ENCODE measurements around the gene HIPK4.
A peak's percentile ranks its signal among the peaks of the same experiment; 100 is the strongest.
"Not testable (repeated sequence)": the region's sequence is repeated elsewhere in the genome, so short reads cannot be mapped to it uniquely, and the experiment has no call there.

HIPK4 gene, protein sequence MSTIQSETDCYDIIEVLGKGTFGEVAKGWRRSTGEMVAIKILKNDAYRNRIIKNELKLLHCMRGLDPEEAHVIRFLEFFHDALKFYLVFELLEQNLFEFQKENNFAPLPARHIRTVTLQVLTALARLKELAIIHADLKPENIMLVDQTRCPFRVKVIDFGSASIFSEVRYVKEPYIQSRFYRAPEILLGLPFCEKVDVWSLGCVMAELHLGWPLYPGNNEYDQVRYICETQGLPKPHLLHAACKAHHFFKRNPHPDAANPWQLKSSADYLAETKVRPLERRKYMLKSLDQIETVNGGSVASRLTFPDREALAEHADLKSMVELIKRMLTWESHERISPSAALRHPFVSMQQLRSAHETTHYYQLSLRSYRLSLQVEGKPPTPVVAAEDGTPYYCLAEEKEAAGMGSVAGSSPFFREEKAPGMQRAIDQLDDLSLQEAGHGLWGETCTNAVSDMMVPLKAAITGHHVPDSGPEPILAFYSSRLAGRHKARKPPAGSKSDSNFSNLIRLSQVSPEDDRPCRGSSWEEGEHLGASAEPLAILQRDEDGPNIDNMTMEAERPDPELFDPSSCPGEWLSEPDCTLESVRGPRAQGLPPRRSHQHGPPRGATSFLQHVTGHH

DNA sequence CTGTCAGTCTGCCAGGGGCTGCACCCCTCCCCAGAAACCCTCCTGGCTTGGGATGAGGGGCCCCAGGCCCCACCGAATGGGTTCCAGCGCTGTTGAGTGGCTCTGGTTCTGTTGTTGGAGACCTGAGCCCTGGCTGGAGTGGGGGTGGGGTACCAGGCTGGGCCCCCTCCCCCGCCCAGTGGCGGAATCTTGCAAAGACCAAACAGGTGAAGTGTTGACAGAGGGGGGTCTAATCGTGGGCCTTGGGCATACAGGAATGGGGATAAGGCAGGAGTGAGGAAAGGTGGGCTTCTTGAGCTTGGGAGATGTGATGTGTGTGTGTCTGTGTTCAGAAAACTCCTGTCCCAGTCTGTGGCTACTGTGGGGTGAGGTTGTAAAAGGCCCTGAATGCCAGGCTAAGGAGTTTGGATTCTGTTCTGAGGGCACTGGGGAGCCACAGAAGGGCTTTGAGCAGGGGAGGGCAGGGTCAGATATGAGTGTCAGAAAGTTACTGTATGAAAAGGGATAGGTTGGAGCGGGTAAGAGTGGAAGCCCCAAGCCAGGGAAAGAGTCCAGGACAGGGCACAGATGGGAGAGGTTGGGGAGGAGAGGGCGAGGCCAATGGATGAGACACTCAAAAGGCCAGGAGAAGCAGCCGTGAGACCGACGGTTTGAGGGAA, at the start of gene HIPK4:
TSS of gene HIPK4 (minus strand) at position 98 of the 659 bp plus-strand sequence. CDS start 279 bp downstream, outside the sequence.
- DNase-seq (ENCODE audit: extremely low read depth in 1 of 2, low read depth in 1 of 2): no peak

DNA sequence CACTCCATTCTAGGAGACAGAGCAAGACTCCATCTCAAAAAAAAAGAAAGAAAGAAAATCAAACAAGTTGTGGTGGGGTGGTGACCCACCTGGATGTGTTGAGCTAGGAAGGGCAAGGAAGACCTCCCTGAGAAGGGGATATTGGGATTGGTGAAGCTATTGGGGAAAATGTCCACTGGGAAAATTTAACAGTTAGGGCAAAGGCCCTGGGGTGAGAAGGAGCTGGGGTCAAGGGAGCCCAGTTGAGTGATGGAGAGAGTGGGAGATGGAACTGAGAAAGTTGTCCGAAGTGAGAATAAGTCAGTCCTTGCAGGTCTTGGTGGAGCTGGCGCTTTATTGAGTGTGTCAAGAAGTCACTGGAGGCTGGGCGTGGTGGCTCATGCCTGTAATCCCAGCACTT, 48.3 kb upstream of the HIPK4 start:
- DNase-seq (ENCODE audit: extremely low read depth in 1 of 2, low read depth in 1 of 2): no peak

DNA sequence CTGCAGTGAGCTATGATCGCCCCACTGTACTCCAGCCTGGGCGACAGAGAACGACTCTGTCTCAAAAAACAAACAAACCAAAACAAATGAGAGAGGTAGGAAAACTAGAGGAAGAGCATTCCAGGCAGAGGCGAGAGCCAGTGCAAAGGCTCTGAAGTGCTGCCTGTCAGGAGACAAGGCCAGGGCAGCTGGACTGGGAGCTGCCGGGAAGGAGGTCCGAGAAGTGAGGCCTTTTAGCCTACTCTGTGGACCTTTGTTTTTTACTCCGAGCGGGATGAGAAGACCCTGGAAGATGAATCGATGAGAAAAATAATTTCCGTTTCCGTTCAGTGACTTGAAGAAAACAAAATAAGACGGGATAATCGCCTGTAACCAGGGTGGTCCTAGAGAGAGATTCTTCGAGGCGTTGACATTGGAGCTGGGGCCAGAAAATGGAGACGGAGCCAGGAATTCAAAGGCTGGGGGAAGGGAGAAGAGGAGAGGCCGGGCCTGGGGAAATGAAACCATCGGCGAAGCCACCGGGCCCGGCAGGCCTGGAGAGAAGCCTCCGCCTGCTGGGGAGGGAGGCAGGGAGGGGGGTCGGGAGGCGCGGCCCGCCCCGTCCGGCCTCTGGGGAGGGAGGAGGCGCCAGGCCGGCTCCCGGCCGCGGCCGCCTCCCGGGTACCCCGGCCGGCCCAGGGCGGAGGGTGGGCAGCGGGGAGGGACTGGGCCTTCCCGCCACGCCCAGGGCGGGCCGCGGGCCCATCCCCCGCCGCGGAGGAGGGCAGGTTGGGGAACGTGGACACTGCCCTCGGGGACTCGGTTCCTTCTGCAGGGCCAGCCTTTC, 43.6 kb upstream of the HIPK4 start:
- peak in 1 of 2 donors; percentile 32 for DNase-seq (ENCODE audit: extremely low read depth in 1 of 2, low read depth in 1 of 2)

DNA sequence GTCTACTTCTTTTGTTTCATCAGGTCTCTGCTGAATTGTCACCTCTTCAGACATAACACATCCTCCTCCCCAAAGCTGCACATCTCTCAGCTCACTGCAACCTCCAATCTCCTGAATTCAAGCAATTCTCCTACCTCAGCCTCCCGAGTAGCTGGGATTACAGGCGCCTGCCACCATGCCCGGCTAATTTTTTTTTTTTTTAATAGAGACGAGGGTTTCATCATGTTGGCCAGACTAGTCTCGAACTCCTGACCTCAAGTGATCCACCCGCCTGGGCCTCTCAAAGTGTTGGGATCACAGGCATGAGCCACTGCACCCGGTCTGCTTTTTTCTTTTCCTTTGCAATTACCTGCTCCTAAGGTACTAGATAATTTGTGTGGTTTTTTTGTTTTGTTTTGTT, 42.8 kb upstream of the HIPK4 start:
- not testable (repeated sequence) for DNase-seq (ENCODE audit: extremely low read depth in 1 of 2, low read depth in 1 of 2)

DNA sequence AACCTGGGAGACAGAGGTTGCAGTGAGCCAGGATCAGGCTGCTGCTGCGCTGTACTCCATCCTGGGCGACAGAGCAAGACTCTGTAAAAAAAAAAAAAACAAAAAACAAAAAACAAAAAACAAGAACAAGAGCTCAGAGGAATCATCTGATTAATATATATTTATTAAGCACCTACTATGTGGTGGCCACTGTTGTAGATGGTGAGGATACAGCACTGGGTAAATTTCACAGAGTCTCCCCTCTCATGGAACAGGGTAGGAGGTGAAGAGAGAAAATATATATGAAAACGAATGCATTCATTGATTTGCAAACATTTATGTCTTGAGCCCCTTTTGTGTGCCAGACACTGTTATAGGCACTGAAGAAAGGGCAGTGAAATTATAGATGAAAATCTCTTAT, 41.7 kb upstream of the HIPK4 start:
- DNase-seq (ENCODE audit: extremely low read depth in 1 of 2, low read depth in 1 of 2): no peak

DNA sequence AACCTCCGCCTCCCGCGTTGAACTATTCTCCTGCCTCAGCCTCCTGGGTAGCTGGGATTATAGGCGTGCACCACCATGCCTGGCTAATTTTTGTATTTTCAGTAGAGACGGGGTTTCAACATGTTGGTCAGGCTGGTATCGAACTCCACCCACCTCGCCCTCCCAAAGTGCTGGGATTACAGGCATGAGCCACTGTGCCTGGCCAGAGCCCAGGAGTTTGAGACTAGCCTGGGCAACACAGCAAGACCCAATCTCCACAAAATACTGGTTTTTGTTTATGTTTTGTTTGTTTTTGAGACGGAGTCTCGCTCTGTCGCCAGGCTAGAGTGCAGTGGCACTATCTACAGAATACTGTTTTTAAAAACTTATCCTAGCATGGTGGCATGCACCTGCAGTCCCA, 40.3 kb upstream of the HIPK4 start:
- DNase-seq (ENCODE audit: extremely low read depth in 1 of 2, low read depth in 1 of 2): not testable (repeated sequence)

DNA sequence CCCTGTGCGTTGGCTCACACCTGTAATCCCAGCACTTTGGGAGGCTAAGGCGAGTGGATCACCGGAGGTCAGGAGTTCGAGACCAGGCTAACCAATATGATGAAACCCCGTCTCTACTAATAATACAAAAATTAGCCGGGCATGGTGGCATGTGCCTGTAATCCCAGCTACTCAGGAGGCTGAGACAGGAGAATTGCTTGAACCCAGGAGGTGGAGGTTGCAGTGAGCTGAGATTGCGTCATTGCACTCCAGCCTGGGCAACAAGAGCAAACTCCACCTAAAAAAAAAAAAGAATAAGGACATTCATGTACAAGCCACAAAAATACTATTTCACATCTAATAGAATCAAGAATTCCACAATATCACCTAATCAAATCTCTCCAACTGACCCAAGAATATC, 38.2 kb upstream of the HIPK4 start:
- not testable (repeated sequence) for DNase-seq (ENCODE audit: extremely low read depth in 1 of 2, low read depth in 1 of 2)

DNA sequence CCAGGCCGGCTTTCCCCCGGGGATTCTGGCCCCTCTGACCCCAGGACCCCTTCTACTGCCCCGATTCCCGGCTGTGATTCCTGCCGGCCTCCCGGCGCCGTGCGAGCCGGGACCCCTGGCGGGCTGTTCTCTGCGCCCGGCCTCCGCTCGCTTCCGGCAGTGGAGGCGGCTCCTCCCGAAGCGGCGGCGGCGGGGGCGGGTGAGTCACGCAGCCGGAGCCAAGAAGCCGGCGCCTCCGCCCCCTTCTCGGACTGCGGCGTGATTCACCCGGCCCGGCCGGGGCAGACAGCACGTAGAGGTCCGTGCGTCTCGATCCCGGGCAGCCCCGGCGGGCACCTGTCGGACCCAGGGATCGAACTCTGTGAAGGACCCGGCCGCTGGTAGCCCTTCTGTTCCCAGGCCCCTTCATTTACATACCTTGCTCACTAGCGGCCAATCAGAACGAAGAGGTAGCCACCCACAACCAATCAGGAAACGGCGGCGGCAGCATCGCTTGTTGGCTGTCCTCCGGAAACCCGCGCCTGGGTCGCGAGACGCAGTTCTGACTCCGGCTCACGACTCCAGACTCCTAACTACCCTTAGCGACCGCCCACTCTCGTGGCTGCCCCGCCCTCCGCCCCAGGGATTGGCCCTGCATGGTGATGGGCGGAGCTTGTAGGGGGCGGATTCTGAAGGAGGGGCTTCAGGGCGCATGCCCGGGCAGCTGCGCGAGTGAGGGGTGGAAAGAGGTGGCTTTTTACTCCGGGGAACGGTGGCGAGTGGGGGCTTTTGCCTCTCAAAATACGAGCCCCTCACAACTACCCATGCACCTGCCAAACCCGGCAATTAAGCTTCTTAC, 35.7 kb upstream of the HIPK4 start, which contains the start of gene SERTAD1:
TSS of gene SERTAD1 (minus strand) at position 543 of the 838 bp plus-strand sequence. CDS start 2,446 bp downstream, outside the sequence.
- DNase-seq (ENCODE audit: extremely low read depth in 1 of 2, low read depth in 1 of 2): peak; percentile 100

DNA sequence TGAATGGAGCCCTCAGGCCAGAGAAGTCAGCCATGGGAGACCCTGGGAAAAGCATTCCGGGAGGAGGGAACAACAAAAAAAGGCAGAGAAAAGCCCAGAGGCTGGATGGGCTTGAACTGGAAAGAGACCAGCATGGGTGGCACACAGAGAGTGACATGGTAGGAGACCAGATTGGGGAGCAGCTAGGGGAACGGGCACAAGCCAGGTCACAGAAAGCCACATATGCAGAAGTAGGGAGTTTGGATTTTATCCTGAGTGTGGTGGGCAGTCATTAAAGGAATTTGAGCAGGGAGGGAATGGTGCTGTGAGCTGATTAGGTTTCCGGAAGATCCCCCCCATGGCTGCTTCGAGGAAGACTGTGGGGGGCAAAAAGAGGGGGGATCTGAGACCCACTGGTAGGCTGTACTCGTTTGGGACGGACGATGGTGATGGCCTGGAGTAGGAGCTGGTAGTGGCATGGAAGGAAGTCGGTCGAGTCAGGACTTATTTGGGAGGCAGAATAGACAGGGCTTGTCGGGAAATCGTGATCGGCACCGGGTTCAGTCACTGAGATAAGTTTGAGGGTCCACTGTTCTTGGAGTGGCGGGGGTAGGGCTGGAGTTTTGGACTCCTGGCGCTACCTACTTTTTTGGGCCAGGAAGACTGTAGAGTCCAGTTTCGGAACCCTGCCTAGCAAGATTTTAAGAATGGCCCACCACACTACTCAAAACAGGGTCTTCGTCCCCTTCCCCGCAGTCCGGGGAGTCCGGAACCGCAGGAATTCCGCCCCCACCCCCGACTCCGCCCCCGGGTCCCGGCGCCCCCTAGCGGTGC, 34.9 kb upstream of the HIPK4 start:
- DNase-seq (ENCODE audit: extremely low read depth in 1 of 2, low read depth in 1 of 2): no peak

DNA sequence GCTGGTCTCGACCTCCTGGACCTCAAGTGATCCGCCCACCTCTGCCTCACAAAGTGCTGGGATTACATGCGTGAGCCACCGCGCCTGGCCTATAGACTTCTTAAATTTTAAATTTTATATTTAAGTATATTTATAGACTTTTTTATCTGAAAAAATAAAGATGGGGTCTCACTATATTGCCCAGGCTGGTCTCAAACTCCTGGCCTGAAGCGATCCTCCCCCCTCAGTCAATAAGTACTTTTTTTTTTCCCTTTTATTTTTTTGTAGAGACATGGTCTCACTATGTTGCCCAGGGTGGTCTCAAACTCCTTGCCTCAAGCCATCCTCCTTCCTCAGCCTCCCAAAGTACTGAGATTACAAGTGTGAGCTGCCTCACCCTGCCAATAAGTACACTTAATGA, 34.0 kb upstream of the HIPK4 start:
- DNase-seq (ENCODE audit: extremely low read depth in 1 of 2, low read depth in 1 of 2): no peak

DNA sequence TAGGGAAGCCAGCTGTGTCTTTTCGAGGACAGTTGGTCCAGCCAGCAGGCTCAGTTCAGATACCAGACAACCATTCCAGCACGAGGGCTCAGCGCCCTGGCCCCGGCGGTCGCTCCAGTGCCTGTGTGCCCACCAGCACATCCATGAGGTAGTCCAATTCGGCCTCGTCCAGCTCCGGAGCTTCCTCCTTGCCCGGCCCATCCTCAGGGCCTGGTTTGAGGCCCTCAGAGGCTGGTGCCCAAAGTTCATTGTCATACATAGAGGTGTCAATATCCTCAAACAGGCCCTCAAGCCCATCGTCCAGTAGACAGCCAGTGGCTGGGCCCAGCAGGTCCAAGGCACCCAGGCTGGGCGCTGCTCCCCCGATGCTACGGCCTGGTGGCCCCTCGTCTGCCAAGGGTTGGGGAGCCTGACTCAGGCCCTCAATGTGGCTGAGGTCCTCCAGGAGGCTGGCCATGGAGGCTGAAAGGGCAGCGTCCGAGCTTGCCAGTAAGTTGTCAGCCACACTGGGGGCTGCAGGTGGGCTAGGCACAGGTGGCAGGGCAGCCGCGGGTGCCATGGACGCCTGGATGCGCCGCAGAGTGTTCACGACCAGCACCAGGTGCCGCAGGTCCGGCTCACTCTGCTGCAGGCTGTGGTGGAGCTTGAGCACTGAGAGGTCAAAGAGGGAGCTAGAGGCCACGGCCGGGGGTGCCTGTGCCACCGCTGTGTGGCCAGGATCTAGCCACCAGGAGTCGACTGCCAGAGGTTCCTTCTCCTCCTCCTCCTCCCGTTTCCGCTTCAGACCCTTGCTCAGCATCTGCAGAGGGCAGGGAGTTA, 33.0 kb upstream of the HIPK4 start:
- DNase-seq (ENCODE audit: extremely low read depth in 1 of 2, low read depth in 1 of 2): no peak

DNA sequence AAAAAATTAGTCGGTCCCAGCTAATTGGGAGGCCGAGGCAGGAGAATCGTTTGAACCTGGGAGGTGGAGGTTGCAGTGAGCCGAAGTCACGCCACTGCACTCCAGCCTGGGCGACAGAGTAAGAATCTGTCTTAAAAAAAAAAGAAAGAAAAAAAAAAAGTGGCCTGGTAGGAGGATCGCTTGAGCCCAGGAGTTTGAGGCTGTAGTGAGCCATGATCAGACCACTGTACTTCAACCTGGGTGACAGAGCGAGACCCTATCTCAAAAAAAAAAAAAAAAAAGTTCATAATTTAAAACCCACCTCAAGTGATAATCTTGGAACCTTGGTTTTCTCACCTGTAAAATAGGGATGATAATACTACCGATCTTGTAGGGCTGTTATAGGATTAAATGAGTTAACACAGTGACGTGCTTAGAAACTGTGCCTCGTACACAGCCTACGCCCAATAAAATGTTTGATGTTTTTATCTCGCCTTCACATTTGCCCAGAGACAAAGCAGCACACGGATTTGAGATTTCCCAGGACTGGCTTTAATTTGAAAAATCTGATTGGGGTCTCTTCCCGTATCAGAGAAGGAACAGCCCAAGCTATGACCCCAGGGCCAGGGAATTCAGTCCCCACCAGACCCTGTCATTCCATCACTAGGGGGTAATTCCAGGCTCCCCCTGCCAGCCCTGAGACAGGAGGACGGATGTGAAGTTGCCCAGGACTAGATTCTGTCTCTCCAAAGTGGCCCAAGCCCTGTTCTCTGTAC, 32.2 kb upstream of the HIPK4 start:
- DNase-seq (ENCODE audit: extremely low read depth in 1 of 2, low read depth in 1 of 2): no peak

DNA sequence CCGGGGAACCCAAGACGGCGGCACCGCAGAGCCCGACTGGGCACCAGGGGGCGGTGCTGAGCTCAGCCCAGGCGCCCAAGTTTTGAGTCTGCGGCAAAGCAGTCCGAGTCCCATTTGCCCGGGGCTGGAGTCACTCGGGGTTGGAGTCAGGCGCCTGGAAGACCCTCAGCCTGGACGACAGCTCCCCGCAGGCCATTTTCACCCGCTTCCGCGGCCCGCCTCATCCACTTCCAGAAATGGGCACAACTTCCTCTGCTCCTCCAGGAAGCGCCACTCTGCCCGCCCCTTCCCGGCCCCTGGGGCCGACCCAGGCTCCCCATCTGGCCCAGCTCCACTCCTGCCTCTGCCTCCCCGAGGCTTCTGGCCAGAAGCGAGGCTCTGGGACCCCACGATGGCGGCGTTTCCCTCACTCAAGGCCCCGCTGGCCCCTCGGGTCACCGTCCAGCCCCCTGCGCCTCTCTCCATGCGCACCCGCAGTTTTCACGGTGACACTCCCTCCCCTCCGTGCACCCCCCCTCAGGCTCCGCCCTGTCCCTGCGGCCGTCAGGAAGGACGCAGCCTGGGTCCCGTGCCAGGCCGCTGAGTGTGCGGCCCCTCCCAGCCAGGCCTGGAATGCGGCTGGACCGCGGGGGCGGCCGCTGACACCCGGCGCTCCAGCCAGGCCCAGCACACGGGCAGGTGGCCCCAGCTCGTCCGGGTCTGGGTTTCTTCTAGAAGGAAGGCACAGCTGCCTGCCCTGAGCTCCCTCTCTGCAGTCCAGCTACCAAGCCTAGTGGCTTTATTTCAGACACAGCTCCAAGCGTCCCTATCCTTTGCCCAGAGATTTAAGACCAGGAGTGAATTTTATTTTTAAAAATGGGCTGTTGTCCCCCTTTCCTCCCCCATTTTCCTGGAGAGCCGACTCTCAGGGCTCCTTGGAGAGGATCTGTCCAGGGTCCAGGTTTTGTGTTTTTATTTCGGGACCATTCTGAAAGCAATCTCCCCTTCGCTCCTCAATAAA, 31.1 kb upstream of the HIPK4 start:
- peak in 1 of 2 donors; percentile 60 for DNase-seq (ENCODE audit: extremely low read depth in 1 of 2, low read depth in 1 of 2)

DNA sequence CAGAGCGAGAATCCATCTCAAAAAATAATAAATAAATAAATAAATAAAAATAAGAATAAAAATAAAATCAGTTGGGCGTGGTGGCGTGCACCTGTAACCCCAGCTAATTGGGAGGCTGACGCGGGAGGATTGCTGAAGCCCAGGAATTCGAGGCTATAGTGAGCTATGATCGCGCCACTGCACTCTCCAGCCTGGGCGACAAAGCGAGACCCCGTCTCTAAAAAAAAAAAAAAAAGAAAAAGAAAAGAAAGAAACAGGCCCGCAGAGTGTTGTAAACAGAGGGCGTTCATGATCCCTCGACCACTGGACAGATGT, 30.4 kb upstream of the HIPK4 start:
- DNase-seq (ENCODE audit: extremely low read depth in 1 of 2, low read depth in 1 of 2): no peak

DNA sequence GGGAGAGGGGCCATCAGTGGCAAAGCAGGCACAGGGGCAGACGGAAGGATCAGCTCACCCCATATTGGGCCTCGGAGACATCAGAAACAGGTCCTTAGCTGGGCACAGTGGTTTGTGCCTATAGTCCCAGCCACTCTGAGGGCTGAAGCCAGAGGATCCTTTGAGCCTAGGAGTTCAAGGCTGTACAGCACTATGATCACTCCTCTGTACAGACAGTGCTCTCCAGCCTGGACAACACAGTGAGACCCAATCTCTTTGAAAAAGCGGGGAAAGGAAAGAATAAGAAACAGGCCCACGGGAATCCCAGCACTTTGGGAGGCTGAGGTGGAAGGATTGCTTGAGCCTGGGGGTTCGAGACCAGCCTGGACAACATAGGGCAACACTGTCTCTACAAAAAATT, 29.8 kb upstream of the HIPK4 start:
- DNase-seq (ENCODE audit: extremely low read depth in 1 of 2, low read depth in 1 of 2): no peak

DNA sequence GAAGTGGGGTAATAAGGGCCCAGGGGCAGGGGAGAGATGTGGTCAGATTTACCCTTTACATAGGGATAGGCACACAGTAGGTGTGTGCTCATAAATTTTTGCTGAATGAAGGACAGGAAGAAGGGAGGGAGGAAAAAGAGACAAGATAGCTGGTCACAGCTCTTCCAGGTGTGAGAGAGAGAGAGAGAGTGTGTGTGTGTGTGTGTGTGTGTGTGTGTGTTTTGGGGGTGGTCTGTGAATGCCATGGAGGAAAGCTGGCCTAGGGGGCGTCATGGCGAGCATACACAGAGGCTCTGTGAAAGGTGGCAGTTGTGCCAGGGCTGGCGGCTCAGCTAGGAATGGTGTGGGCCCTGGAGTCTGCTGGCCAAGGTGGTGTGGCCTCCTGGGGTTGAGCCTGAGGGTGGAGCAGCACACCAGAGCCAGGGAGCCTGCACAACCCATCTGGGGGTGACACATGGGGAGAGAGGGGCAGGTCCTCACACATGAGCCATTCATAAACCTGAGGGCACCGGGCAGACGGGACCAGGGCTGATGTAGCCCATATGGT, 29.2 kb upstream of the HIPK4 start:
- DNase-seq (ENCODE audit: extremely low read depth in 1 of 2, low read depth in 1 of 2): no peak
